HepG2 (cell line): ENCODE measurements around the gene FAM3B. TPM values are rescaled to one million over a fixed set of nuclear protein-coding genes. Genes with fewer than 3 reads are reported as not detected.

Source experiments
- ATAC-seq: fragments of 200-7000 bp; cut with Tn5 transposase; 3 replicates; pipeline ENCODE4 v1.9.1; 2020; ENCODE audit warnings: mild to moderate bottlenecking, moderate library complexity
- BruUV-seq: library from RNA; stranded (reverse); fragments of 400-500 nt; replicated peaks from 2 replicates; lab custom pipeline; 2021; lab: Mats Ljungman, UMichigan
- CTCF ChIA-PET: fragments of 300-600 bp; formaldehyde crosslinking; extraction: SDS; loops from one replicate; lab custom pipeline; 2021; ENCODE audit warnings: low total read pairs, inconsistent platforms, low intra/inter-chr PET ratio; lab: Yijun Ruan, JAX
- POLR2A ChIA-PET: fragments of 350-600 bp; sonication (Branson Sonifier 250); formaldehyde crosslinking; loops from one replicate; lab custom pipeline; 2020; ENCODE audit warnings: antibody characterized with exemption, inconsistent platforms; lab: Yijun Ruan, JAX
- DNase-seq: peaks from one replicate; pipeline ENCODE4 v3.0.0-alpha.2; 2015; ENCODE audit warnings: low spot score
- FAIRE-seq: peaks from 3 replicates; lab custom pipeline; 2011; peaks lifted over from hg19 to GRCh38; lab: Jason Lieb, UNC
- H2AFZ ChIP-seq: one replicate; pipeline ENCODE4 v1.6.1; 2011; ENCODE audit warnings: low read length, inconsistent platforms
- H3K27ac ChIP-seq: fragments of 300-600 bp; 3 replicates; pipeline ENCODE4 v1.8.0; 2011; ENCODE audit warnings: mixed run types, mild to moderate bottlenecking, mixed read lengths, low read length, inconsistent platforms; ENCODE audit not compliant: insufficient read depth; ENCODE audit errors: extremely low read length
- H3K27me3 ChIP-seq, 2 experiments: fragments of 200-600 bp in 1 of 2; 2 replicates in 1 of 2; 3 replicates in 1 of 2; pipeline versions ENCODE4 v1.6.0 to v1.8.0; 2011; ENCODE audit warnings: low read length in 2 of 2, mild to moderate bottlenecking in 2 of 2, moderate library complexity in 2 of 2, inconsistent platforms in 1 of 2; ENCODE audit not compliant: insufficient read depth in 2 of 2, control insufficient read depth in 1 of 2
- H3K36me3 ChIP-seq, 2 experiments: fragments of 200-600 bp in 1 of 2; replicated peaks in 1 of 2; 2 replicates in 1 of 2; 3 replicates in 1 of 2; pipeline versions ENCODE4 v1.5.1 to v1.8.0; 2011; ENCODE audit warnings: low read length in 2 of 2, inconsistent platforms in 1 of 2; ENCODE audit not compliant: insufficient read depth in 2 of 2, control insufficient read depth in 1 of 2
- H3K4me1 ChIP-seq: 2 replicates; pipeline ENCODE4 v1.5.1; 2012; ENCODE audit warnings: low read length, inconsistent platforms; ENCODE audit not compliant: insufficient read depth
- H3K4me2 ChIP-seq: 2 replicates; pipeline ENCODE4 v1.6.0; 2011; ENCODE audit warnings: low read depth, low read length, inconsistent platforms
- H3K4me3 ChIP-seq, 3 experiments: fragments of 200-600 bp in 1 of 3; sonication (generic), shearing (Covaris generic) in 1 of 3; replicated peaks in 1 of 3; 2 replicates each; pipeline ENCODE4 v1.5.1; 2011 to 2016; ENCODE audit warnings: low read length in 3 of 3, inconsistent platforms in 2 of 3, low read depth in 2 of 3, mild to moderate bottlenecking in 2 of 3, control low read depth in 1 of 3, mixed read lengths in 1 of 3; ENCODE audit not compliant: insufficient read depth in 1 of 3
- H3K79me2 ChIP-seq: one replicate; pipeline ENCODE4 v1.6.1; 2011; ENCODE audit warnings: low read length, inconsistent platforms; ENCODE audit not compliant: insufficient read depth
- H3K9ac ChIP-seq: 2 replicates; pipeline ENCODE4 v1.6.0; 2011; ENCODE audit warnings: mild to moderate bottlenecking, low read depth, low read length, inconsistent platforms; ENCODE audit not compliant: insufficient read depth
- H3K9me3 ChIP-seq: 2 replicates; pipeline ENCODE4 v1.5.1; 2012; ENCODE audit warnings: mild to moderate bottlenecking, low read length
- H4K20me1 ChIP-seq: 2 replicates; pipeline ENCODE4 v1.6.0; 2011; ENCODE audit warnings: inconsistent platforms, mild to moderate bottlenecking, low read length, moderate library complexity; ENCODE audit not compliant: insufficient read depth
- POGK ChIP-seq: sonication (generic); formaldehyde crosslinking; conservative IDR thresholded peaks from 2 replicates; pipeline ENCODE4 v1.8.0; 2022; ENCODE audit warnings: mild to moderate bottlenecking, moderate library complexity, missing genetic modification reagents
- RAD21 ChIP-seq: fragments of 450-650 bp; formaldehyde crosslinking; IDR thresholded peaks from 2 replicates; pipeline ENCODE4 v1.5.0; 2020; ENCODE audit warnings: mild to moderate bottlenecking
- RFX5 ChIP-seq: IDR thresholded peaks from 2 replicates; pipeline ENCODE4 v1.6.1; 2011; ENCODE audit warnings: low read depth, low read length, improper control_type of control experiment
- SP4 ChIP-seq: sonication (generic); formaldehyde crosslinking; IDR thresholded peaks from 2 replicates; pipeline ENCODE4 v1.8.1; 2023; ENCODE audit warnings: mild to moderate bottlenecking, missing genetic modification reagents
- ZBTB43 ChIP-seq: sonication (generic); formaldehyde crosslinking; conservative IDR thresholded peaks from 2 replicates; pipeline ENCODE4 v1.4.0; 2020; ENCODE audit warnings: missing genetic modification reagents
- ZC3H13 ChIP-seq: sonication (generic); formaldehyde crosslinking; IDR thresholded peaks from 2 replicates; pipeline ENCODE4 v1.8.1; 2023; ENCODE audit warnings: mild to moderate bottlenecking, missing genetic modification reagents, moderate library complexity
- ZKSCAN1 ChIP-seq: fragments of 150-350 bp; IDR thresholded peaks from 2 replicates; pipeline ENCODE4 v1.6.1; 2014; ENCODE audit warnings: low read length
- ZNF605 ChIP-seq: sonication (generic); formaldehyde crosslinking; IDR thresholded peaks from 2 replicates; pipeline ENCODE4 v1.8.0; 2022; ENCODE audit warnings: mild to moderate bottlenecking, missing genetic modification reagents
- ZNF746 ChIP-seq: sonication (generic); formaldehyde crosslinking; IDR thresholded peaks from 2 replicates; pipeline ENCODE4 v1.8.0; 2022; ENCODE audit warnings: mild to moderate bottlenecking, missing genetic modification reagents
- WGBS: methylation state at CpG from one replicate; pipeline ENCODE4 v1.1.6; 2017; ENCODE audit warnings: low lambda C conversion rate; 5-methylcytosine and 5-hydroxymethylcytosine counted together
- in situ Hi-C: cut with HindIII; loops from 2 replicates; pipeline ENCODE4 v1.10.0; 2017; ENCODE audit warnings: low pct_unique_long_range_greater_than_20kb; ENCODE audit not compliant: extremely low pct_ligation_motif_present
- intact Hi-C: fragments of 100-400 bp; cut with micrococcal nuclease; formaldehyde crosslinking; loops from one replicate; pipeline ENCODE4 v1.10.0; 2022; ENCODE audit not compliant: unreplicated experiment
- polyA plus RNA-seq, 8 experiments: library from polyadenylated mRNA; depleted of rRNA in 3 of 8; stranded (reverse) in 7 of 8; unstranded in 1 of 8; fragments of >200 nt; fragmentation: Illumina TruSeq in 4 of 8; extraction: Trizol in 4 of 8; gene quantifications; 2 replicates each; pipeline versions ENCODE4 v1.2.1 to v1.2.3, GENCODE V29; 2011 to 2016; ENCODE audit warnings: low read depth in 4 of 8, missing spikeins in 1 of 8, mixed read lengths in 1 of 8; ENCODE audit not compliant: insufficient read depth in 1 of 8
- total RNA-seq, 5 experiments: library from RNA; depleted of rRNA; stranded (reverse); fragments of >200 nt; fragmentation: Illumina TruSeq; extraction: Trizol; gene quantifications; 2 replicates each; pipeline ENCODE4 v1.2.3, GENCODE V29; 2016; ENCODE audit warnings: low read depth in 1 of 5
- TF ChIP-seq, protein P1 (sequence below): sonication (generic); formaldehyde crosslinking; IDR thresholded peaks from 2 replicates; pipeline ENCODE4 v1.8.1; 2023; ENCODE audit warnings: mild to moderate bottlenecking, moderate library complexity, missing genetic modification reagents
- TF ChIP-seq, protein P2 (sequence below): sonication (generic); formaldehyde crosslinking; IDR thresholded peaks from 2 replicates; pipeline ENCODE4 v1.8.0; 2023; ENCODE audit warnings: mild to moderate bottlenecking, missing genetic modification reagents
- TF ChIP-seq, protein P3 (sequence below): IDR thresholded peaks from 2 replicates; pipeline ENCODE4 v1.6.1; 2016; ENCODE audit warnings: missing genetic modification reagents, missing compliant biosample characterization
- TF ChIP-seq, protein P4 (sequence below): sonication (generic); formaldehyde crosslinking; IDR thresholded peaks from 2 replicates; pipeline ENCODE4 v1.5.0; 2020; ENCODE audit warnings: missing genetic modification reagents, mild to moderate bottlenecking, borderline replicate concordance

FAM3B gene
- total and polyA plus RNA-seq, 2 of the 13 experiments (the other 11 are each of a cell fraction or from before 2014, with no cell fraction given), result 46.5 to 62.0 TPM

GRCh38 chr21:41403966-41404365 lies 87.4 kb downstream of the FAM3B start:
- Histone ChIP-seq H3K9me3 (no peaks in the 10 kb centered on the region), H3K79me2 (no peaks in the 10 kb centered on the region), H3K27ac (no peak overlapping the region), H3K9ac (no peak overlapping the region), H2AFZ (no peak overlapping the region), H3K4me1 (no peaks in the 10 kb centered on the region), H4K20me1 (no peaks in the 10 kb centered on the region), H3K36me3 (peaks cover 5 to 23% of the 10 kb centered on the region in 2 experiments; a peak in 3 of 5 replicates), H3K4me3 (no peak overlapping the region), H3K27me3 (no peaks in the 10 kb centered on the region), H3K4me2 (no peak overlapping the region)
- ATAC-seq (no peak), DNase-seq (no peak), FAIRE-seq (no peak)
- ChIA-PET CTCF (no interaction called here), POLR2A (no interaction called here)
- WGBS, result 96% methylated on average over 4 of the region's 10 CpGs
- intact Hi-C loops (no loop called here), in situ Hi-C loops (no loop called here)
- no peak for TF ChIP-seq ZC3H13 (CRISPR knock-in tag)
- TF ChIP-seq, protein P1, sequence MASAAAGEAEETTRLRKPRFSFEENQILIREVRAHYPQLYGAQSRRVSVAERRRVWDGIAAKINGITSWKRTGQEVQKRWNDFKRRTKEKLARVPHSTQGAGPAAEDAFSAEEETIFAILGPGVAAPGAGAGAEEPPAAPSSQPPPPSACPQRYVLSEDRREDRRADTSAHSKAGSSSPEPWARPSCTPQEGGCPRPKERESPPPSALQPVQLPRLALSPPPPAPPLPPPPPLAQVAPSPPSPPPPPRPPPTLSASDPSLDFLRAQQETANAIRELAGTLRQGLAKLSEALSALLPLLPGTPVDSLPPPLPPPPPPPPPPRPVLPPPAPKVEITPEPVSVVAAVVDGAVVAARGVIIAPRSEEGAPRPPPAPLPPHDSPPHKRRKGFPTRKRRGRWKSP (CRISPR knock-in tag), result no peak
- BruUV-seq, result no TSS peak

DNA sequence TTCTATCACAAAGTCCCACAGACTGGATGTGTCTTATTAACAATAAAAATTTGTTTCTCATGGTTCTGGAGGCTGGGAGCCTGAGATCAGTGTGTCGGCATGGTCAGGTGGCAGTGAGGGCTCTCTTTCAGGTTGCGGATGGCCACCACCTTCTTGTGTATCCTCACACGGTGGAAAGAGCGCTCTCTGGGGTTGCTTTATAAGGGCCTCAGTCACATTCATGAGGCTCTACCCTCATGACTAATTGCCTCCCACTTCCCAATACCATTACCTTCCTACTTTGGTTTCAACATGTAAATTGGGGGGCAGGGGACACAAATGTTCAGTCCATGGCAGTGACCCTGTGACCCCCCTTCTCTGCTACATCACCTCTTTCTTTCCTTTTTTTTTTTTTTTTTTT lies 88.7 kb downstream of the FAM3B start:
- no peak overlapping the region for H3K4me3 ChIP-seq
- H2AFZ ChIP-seq, result no peak overlapping the region
- no peak for DNase-seq
- WGBS, result 100% methylated on average over 2 of the region's 4 CpGs
- in situ Hi-C loops (no loop called here), intact Hi-C loops (no loop called here)
- no peaks in the 10 kb centered on the region for H3K9me3 ChIP-seq
- peaks cover 5 to 12% of the 10 kb centered on the region in 2 experiments; a peak in 3 of 5 replicates for H3K36me3 ChIP-seq
- no peaks in the 10 kb centered on the region for H4K20me1 ChIP-seq
- no peak for ATAC-seq
- no peaks in the 10 kb centered on the region for H3K79me2 ChIP-seq
- ChIA-PET POLR2A (no interaction called here), CTCF (no interaction called here)
- BruUV-seq, result no TSS peak
- no peak overlapping the region for H3K27ac ChIP-seq
- no peaks in the 10 kb centered on the region for H3K27me3 ChIP-seq
- FAIRE-seq, result no peak
- H3K9ac ChIP-seq, result no peak overlapping the region
- no peaks in the 10 kb centered on the region for H3K4me1 ChIP-seq
- no peak overlapping the region for H3K4me2 ChIP-seq
- TF ChIP-seq ZNF746 (CRISPR knock-in tag) (no peak), ZNF605 (no peak), RAD21 (no peak), POGK (CRISPR knock-in tag) (no peak), RFX5 (no peak), SP4 (no peak), ZKSCAN1 (no peak), ZBTB43 (CRISPR knock-in tag) (no peak)
- TF ChIP-seq, protein P2, sequence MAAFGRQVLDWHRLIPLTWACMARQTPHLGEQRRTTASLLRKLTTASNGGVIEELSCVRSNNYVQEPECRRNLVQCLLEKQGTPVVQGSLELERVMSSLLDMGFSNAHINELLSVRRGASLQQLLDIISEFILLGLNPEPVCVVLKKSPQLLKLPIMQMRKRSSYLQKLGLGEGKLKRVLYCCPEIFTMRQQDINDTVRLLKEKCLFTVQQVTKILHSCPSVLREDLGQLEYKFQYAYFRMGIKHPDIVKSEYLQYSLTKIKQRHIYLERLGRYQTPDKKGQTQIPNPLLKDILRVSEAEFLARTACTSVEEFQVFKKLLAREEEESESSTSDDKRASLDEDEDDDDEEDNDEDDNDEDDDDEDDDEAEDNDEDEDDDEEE (CRISPR knock-in tag), result no peak
- TF ChIP-seq, protein P3, sequence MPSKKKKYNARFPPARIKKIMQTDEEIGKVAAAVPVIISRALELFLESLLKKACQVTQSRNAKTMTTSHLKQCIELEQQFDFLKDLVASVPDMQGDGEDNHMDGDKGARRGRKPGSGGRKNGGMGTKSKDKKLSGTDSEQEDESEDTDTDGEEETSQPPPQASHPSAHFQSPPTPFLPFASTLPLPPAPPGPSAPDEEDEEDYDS, result no peak
- TF ChIP-seq, protein P4, sequence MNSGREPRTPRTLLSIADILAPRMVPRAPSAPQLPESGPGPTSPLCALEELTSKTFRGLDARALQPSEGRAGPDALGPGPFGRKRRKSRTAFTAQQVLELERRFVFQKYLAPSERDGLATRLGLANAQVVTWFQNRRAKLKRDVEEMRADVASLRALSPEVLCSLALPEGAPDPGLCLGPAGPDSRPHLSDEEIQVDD, result no peak
